Rectal smooth muscle tissue (tissue), 1 donor: ENCODE results near the gene PSAPL1.

Experiments
- H3K27ac ChIP-seq: one replicate; pipeline ENCODE4 v1.7.0; 2013; ENCODE audit warnings: low read depth, low read length, inconsistent platforms
- H3K27me3 ChIP-seq: one replicate; pipeline ENCODE4 v1.7.0; 2013; ENCODE audit warnings: low read length; ENCODE audit not compliant: control insufficient read depth, insufficient read depth
- H3K36me3 ChIP-seq: one replicate; pipeline ENCODE4 v1.7.0; 2013; ENCODE audit warnings: low read length; ENCODE audit not compliant: control insufficient read depth, insufficient read depth
- H3K4me1 ChIP-seq: one replicate; pipeline ENCODE4 v1.7.0; 2013; ENCODE audit warnings: low read length; ENCODE audit not compliant: control insufficient read depth, insufficient read depth
- H3K4me3 ChIP-seq: one replicate; pipeline ENCODE4 v1.7.0; 2013; ENCODE audit warnings: low read length
- H3K9ac ChIP-seq: one replicate; pipeline ENCODE4 v1.7.0; 2013; ENCODE audit warnings: low read length

PSAPL1 gene

DNA sequence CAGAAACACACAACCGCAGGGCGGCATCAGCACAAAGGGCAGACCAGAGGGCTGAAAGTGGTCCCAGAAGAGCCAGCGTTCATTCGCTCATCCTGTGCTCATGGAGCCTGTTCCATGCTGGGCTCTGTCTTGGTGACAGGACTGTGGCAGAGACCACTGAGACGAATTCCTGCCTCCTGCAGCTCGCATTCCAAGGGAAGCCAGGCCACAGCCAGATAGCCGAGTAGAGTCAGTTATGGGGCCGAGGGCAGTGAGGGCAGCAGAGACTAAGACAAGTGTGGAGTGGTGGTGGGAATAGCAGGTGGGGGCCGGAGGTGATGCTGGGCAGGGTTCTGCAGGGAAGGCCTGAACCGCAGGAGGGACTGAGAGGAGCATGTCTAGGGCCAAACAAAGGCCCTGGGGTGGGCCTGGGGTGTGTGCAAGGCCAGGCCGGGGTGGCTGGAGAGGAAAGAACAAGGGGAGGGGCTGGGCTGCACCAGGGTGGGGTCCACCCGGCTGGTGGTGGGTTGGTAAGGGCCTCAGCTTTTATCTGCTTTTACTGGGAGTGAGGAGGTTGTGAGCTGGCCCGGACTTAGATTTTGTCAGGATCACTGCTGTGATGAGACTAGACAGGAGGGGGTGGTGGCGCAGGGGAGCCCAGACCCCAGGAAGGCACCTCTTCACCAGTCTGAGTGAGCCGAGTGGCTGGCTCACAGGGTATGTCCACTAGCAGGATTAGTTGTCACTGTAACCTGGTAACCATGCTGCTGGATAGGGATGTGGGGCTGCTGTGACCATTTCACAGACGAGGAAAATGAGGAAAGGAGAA lies 6.3 kb downstream of the PSAPL1 start:
- no peaks in the 10 kb centered on the region for H3K4me1 ChIP-seq
- no peaks in the 10 kb centered on the region for H3K36me3 ChIP-seq
- no peak overlapping the region for H3K4me3 ChIP-seq
- H3K9ac ChIP-seq, result no peak overlapping the region
- H3K27me3 ChIP-seq, result no peaks in the 10 kb centered on the region
- no peak overlapping the region for H3K27ac ChIP-seq

DNA sequence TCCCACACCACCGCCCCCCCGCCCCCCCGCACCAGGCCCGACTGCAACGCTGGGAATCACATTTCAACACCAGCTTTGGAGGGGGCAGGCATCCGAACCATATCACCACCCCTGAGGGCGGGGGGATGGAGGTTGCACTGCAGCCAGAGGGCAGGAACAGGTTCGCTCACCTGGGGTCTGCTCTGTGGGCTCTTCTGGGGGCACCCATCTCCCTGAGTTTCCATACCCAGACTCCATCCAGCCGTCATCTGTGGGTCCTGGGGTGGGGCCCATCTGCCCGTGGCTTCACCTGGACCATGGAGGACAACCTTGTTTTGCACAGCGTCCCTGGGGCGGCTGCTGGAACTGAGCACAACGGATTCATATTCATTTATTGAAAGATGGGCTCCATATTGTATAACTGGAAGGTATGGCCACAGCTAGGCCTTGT lies 6.9 kb downstream of the PSAPL1 start:
- no peak overlapping the region for H3K4me3 ChIP-seq
- no peak overlapping the region for H3K27ac ChIP-seq
- no peaks in the 10 kb centered on the region for H3K4me1 ChIP-seq
- H3K9ac ChIP-seq, result no peak overlapping the region
- H3K27me3 ChIP-seq, result no peaks in the 10 kb centered on the region
- H3K36me3 ChIP-seq, result no peaks in the 10 kb centered on the region

DNA sequence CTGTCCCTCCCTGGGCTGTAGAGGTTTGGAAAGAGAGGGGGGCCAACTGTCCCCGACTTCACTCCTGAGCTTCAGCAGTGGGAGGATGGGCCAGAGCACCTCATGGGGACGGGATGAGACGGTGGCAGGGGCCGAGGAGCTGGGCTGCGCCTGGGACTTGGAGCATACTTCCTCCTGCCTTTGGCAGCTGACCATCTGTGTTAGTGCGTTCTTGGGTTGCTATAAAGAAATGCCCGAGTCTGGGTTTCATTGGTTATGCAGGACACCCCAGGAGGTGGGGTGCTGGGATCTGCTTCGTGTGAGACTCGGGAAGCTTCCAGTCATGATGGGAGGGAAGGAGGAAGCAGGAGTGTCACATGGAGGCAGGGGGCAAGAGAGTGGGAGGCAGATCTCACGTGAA lies 7.4 kb downstream of the PSAPL1 start:
- H3K27me3 ChIP-seq, result no peaks in the 10 kb centered on the region
- H3K27ac ChIP-seq, result no peak overlapping the region
- H3K4me1 ChIP-seq, result no peaks in the 10 kb centered on the region
- H3K4me3 ChIP-seq, result no peak overlapping the region
- H3K9ac ChIP-seq, result no peak overlapping the region
- no peaks in the 10 kb centered on the region for H3K36me3 ChIP-seq

DNA sequence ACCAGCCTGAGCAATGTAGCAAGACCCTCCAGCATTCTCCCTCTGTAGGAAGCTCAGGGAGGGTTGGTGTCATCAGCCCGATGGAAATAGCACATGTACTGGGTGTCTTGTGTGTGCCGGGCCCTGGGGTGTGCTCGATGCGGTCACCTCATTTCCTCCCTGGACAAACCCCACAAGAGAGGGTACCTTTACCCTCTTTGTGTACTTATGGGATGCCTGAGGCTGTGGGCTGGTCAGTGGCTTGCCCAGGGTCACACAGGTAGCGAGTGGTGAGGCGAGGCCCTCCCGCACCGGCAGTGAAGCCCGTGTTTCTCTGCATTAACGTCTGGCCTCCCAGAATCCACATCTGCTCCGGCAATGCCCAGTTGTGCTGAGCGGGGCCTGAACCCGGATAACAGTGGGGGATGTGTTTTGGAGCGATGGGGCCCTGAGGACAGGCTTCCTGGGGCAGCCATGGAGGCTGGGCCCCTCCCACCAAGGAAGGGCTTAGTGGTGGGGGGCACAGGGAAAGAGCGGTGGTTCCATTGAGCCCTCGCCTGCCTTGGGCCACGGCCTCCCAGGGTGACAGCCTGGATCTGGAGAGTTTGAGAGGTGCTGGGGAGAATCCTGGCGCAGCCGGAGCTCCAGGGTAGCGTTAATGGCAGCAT lies 8.1 kb downstream of the PSAPL1 start:
- Histone ChIP-seq H3K4me1 (no peaks in the 10 kb centered on the region), H3K9ac (no peak overlapping the region), H3K27ac (no peak overlapping the region)

DNA sequence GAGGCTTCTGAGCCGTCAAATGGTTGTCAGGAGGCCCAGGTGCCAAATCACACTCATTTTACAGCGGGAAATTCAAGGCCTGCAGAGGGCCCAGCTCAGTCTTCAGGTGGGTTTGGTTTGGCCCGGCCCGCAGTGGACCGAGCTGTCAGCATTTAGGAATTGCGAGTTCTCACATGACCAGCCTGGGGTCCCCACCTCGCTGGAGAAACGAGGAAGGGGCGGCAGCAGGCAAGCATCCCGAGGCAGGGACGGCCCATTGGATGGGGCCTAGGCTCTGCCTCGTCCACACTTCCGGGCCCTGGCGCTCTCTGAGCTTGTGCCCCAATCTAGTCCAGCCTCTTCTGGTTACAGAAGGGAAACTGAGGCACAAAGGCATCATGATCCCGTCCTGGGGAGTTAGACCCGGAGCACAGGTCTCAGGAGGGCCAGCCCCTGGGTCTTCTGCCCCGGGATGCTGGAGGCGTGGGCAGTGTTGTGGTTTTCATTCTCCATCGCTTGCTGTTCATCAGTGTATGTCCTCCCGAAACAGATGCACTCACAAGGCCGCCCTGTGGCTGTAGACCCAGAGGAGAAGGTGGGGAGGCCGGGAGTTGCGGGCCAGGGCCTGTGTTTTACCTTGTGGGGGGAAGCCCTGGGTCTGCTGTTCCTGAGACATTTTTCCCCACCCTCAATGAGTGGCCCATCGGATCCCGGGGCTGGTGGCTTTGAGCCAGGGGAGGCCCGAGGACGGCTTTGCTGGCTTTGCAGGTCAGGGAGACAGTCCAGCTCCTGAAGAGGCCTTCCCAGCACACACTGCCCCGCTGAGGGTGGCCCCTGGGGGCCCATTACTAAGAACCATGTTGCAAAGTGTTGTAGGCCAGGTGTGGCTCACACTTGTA lies 8.9 kb downstream of the PSAPL1 start:
- Histone ChIP-seq H3K4me3 (no peak overlapping the region), H3K27ac (no peak overlapping the region), H3K9ac (no peak overlapping the region), H3K27me3 (no peaks in the 10 kb centered on the region), H3K4me1 (no peaks in the 10 kb centered on the region), H3K36me3 (no peaks in the 10 kb centered on the region)

More for the DNA sequence above, 8.1 kb downstream of the PSAPL1 start:
- Histone ChIP-seq H3K4me3 (no peak overlapping the region), H3K27me3 (no peaks in the 10 kb centered on the region), H3K36me3 (no peaks in the 10 kb centered on the region)

DNA sequence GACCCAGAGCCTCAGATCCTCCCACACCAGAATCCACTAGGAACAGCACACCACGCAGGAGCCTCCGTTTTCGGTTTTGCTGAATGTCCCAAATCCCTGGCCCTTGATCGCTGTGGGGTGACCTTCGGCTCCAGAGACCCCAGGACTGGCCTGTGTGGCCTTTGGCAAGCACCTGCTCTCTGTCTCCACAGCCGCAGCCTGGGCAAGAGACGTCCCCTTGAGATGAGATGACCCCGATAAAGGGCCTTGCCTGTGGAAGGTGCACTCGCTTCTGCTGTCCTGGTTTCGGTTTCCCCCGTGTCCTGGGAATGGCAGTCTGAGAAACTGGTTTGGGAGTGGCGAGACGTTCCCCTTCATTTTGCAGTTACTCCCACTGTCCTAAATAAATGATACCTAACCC lies 9.6 kb downstream of the PSAPL1 start:
- Histone ChIP-seq H3K9ac (no peak overlapping the region), H3K27ac (no peak overlapping the region), H3K4me3 (no peak overlapping the region), H3K27me3 (no peaks in the 10 kb centered on the region), H3K36me3 (no peaks in the 10 kb centered on the region), H3K4me1 (no peaks in the 10 kb centered on the region)

DNA sequence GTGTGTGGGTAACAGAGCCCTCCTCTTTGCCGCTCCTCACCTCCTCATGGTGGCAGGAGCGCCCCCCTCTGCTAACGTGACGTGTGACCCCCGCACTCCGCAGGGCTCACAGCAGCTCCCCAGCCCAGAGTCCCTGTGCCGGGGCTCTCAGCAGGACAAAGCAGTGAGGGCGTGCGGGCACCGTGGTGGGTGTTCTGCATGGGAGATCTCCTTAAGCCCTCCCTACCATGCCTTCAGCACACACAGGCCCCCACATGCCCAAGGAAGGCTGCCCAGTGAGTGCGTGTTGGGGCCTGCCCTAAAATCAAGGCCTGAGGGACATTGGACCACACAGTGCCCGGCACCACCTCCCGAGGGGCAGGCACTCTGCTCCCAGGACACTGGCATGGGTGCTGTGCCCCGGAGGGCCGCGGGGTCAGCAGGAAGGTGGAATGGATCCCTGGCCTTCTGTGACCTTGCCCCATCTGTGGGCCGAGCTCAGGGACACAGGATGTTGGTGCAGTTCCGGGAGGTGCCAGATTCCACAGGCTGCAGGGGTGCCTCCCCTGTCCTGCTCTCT lies 10.1 kb downstream of the PSAPL1 start:
- Histone ChIP-seq H3K36me3 (no peaks in the 10 kb centered on the region), H3K9ac (no peak overlapping the region), H3K4me3 (no peak overlapping the region), H3K4me1 (no peaks in the 10 kb centered on the region), H3K27ac (no peak overlapping the region), H3K27me3 (no peaks in the 10 kb centered on the region)

DNA sequence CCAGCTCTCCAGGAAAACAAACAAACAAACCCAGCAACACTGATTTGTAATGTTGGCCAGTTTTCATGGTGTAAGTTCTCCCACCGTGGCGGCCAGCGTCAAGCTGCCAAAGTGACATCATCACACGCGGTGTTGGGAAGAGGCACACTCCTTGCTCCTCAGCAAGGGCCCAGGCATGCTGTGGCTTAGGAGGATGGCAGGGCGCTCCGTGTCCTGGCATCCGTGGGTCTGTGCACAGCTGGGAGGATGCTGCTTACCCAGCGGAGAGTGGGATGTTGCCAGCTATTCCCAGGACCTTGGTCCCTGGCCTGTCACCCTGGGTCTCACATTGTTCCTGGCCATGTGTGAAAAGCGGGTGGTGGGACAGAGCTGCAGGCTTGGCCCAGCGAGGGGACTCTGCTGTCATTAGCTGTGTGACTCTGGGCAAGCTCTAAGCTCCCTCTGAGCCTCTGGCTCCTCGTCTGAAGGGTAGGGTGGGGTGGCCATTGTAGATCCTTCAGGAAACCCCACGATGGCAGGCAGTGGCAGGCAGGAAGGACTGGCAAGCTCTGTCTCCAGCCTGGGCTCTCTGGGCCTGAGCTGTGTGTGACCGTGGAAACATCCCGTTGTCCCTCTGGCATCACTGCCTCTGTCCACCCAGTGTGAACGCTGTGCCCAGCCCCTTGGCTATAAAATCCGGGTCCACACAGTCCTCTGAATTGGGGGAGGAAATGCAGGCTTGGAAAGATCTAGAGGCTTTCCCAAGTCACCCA lies 10.8 kb downstream of the PSAPL1 start:
- H3K9ac ChIP-seq, result no peak overlapping the region
- no peaks in the 10 kb centered on the region for H3K36me3 ChIP-seq
- no peaks in the 10 kb centered on the region for H3K27me3 ChIP-seq

DNA sequence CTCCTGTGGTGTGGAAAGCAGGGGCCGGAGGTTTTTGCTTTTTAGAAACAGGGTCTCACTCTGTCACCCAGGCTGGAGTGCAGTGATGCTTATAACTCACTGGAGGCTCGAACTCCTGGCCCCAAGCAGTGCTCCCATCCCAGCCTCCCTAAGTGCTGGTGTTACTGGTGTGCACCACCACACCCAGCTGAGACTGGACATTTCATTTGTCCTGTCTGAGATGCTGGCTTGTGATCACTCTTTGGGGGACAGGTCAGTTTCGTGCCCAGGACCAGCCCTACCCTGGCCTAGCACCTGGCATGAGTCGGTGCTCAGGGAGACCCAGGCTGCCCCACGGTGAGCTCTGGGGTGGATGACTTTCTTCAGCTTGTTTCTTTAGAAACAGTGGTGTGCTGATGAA lies 11.3 kb downstream of the PSAPL1 start:
- no peaks in the 10 kb centered on the region for H3K36me3 ChIP-seq
- no peaks in the 10 kb centered on the region for H3K4me1 ChIP-seq
- no peak overlapping the region for H3K9ac ChIP-seq
- no peak overlapping the region for H3K27ac ChIP-seq
- H3K27me3 ChIP-seq, result no peaks in the 10 kb centered on the region
- H3K4me3 ChIP-seq, result no peak overlapping the region

More for the DNA sequence above, 10.8 kb downstream of the PSAPL1 start:
- Histone ChIP-seq H3K27ac (no peak overlapping the region), H3K4me1 (no peaks in the 10 kb centered on the region), H3K4me3 (no peak overlapping the region)

DNA sequence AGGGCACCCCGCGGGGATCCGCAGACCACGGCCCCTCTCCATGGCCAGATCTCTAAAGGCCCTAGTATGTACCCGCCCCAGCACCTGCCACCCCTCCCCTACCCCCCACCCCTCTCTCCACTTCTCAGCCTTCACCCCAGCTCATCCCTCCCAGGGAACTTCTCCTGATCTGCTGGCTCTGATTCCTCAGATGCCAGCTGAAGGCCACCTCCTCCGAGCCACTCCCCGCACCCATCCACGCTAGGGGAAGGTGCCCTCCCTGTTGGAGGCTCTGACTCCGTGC lies 11.9 kb downstream of the PSAPL1 start:
- H3K4me3 ChIP-seq, result no peak overlapping the region
- no peak overlapping the region for H3K9ac ChIP-seq
- no peaks in the 10 kb centered on the region for H3K4me1 ChIP-seq
- no peaks in the 10 kb centered on the region for H3K27me3 ChIP-seq
- H3K27ac ChIP-seq, result no peak overlapping the region
- H3K36me3 ChIP-seq, result no peaks in the 10 kb centered on the region

DNA sequence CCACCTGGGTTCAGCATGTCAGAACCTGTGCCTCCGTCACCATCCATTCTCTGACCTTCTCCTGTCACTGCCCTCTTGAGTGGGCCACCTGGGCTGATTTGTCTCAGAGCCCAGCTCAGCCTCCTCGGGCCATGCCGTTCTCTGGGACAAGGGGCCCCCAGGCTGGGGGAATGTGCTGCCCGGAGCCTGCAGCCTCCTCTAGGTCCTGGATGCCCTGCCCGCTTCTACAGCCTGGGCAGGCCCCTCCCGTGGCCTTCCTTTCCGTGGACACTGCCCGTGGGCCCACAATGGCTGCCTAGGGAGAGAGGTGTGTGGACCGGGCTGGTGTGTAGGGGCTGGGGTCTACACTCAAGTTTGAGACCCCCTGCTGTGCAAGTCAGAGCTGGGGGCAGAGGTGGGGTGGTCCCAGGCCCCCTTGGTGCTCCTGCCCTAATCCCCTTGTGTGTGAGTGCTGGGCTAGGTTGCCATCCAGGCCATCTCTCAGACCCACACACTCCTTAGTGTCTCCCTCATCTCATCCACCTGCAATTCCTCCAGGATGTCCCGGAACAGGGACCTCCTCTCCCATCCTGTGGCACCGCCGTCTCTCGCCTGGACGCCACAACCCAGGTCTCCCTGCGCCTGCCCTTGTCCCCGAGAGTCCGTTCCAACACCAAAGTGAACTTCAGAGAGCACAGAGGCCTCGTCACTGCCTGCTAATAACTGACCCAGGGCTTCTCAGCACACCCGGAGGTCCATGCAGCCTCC lies 12.4 kb downstream of the PSAPL1 start:
- Histone ChIP-seq H3K27me3 (no peaks in the 10 kb centered on the region), H3K9ac (no peak overlapping the region), H3K36me3 (no peaks in the 10 kb centered on the region), H3K27ac (no peak overlapping the region), H3K4me1 (no peaks in the 10 kb centered on the region), H3K4me3 (no peak overlapping the region)
